ENCODE results near the gene ZNF627. TPM values are rescaled to one million over a fixed set of nuclear protein-coding genes. Genes with fewer than 3 reads are reported as not detected.

ZNF627 gene
- total RNA-seq = 14.9 and 17.6 TPM in 2 replicates

DNA sequence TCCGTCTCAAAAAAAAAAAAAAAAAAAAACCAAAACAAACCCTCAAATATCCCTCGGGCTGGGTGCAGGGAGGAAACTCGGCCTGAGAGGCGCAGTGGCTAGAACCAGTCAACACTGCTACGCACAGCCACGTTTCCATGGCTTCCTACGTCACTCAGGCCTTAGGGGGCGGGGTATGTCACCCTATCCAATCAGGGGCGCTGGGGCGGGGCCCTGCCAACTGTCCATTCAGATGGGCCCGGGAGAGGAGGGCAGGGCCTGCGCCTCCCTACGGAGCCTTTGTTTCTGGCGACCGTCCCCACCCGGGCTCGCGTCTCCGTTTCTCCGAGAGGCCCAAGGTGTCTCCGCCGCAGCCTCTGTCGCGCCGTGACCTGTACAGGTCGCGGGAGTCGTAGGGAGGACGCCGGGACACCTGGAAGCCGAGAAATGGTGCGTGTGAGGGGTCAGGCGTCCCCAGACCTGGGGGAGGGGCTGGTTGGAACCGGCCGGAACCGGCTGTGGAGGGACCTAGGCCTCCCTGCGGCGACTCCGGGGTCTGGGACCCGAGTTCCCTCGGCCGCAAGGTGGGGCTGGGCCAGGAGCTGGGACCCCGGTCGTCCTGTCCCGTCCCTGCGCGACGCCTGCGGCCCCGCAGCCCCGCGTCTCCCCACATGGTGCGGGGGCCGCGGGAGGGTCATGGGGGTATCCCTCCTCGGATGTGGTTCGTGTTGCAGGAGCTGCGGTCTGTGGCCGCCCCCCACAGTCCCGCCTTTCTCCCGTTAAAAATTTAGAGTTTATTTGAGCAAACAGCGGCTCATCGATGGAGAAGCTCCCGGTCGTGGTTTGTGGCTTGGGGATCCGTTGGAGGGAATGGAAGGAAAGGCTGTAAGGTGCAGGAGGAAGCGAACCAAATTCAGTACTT is at the start of gene ZNF627:
Gene ZNF627 (plus strand): TSS at position 282 of the 901 bp plus-strand sequence. CDS start 145 bp downstream, at position 427.

GRCh38 chr19:11558881-11559828 is 38.1 kb upstream of the ZNF627 start, which contains the start of gene ELOF1:
ELOF1 (minus strand) TSS chr19:11559230; CDS start chr19:11554347, 4,883 bp downstream.

GRCh38 chr19:11577451-11578257 is 19.6 kb upstream of the ZNF627 start, which contains the start of gene ACP5:
ACP5 (minus strand) TSS chr19:11577645; CDS start chr19:11577317, 328 bp downstream.

Other genes starting within 250 kb of the ZNF627 start
- 11.6 and 12.1 TPM in 2 replicates for gene PLPPR2, start 242.1 kb upstream of the ZNF627 start, total RNA-seq
- gene SWSAP1, start 222.8 kb upstream of the ZNF627 start, total RNA-seq = 0.26 and 0.31 TPM in 2 replicates
- 6.6 and 7.1 TPM in 2 replicates for gene EPOR, start 213.2 kb upstream of the ZNF627 start, total RNA-seq
- gene RGL3, start 178.2 kb upstream of the ZNF627 start, total RNA-seq = 3.7 and 4.2 TPM in 2 replicates
- 0.37 and 0.79 TPM in 2 replicates for gene ODAD3, start 162.4 kb upstream of the ZNF627 start, total RNA-seq
- 126 and 127 TPM in 2 replicates for gene PRKCSH, start 161.8 kb upstream of the ZNF627 start, total RNA-seq
- gene ELAVL3, start 116.4 kb upstream of the ZNF627 start, total RNA-seq = under 0.01 TPM in 1 of 2 replicates, not detected in the other
- 4.8 and 7.0 TPM in 2 replicates for gene ZNF653, start 91.6 kb upstream of the ZNF627 start, total RNA-seq
- 18.0 TPM in 2 replicates for gene ECSIT, start 68.3 kb upstream of the ZNF627 start, total RNA-seq
- gene CNN1, start 58.6 kb upstream of the ZNF627 start, total RNA-seq = 0.81 and 1.7 TPM in 2 replicates
- gene ELOF1, start 38.3 kb upstream of the ZNF627 start, total RNA-seq = 23.4 and 25.9 TPM in 2 replicates
- gene ACP5, start 19.8 kb upstream of the ZNF627 start, total RNA-seq = 0.40 and 0.44 TPM in 2 replicates
- gene ZNF823, start 141.5 kb downstream of the ZNF627 start, total RNA-seq = 4.6 and 5.3 TPM in 2 replicates
- 18.6 and 20.5 TPM in 2 replicates for gene ZNF441, start 169.5 kb downstream of the ZNF627 start, total RNA-seq
- gene ZNF491, start 201.0 kb downstream of the ZNF627 start, total RNA-seq = 3.0 and 5.0 TPM in 2 replicates
- 8.3 and 8.8 TPM in 2 replicates for gene ZNF440, start 216.8 kb downstream of the ZNF627 start, total RNA-seq